Measurements from ENCODE around the gene PTBP1.

DNA sequence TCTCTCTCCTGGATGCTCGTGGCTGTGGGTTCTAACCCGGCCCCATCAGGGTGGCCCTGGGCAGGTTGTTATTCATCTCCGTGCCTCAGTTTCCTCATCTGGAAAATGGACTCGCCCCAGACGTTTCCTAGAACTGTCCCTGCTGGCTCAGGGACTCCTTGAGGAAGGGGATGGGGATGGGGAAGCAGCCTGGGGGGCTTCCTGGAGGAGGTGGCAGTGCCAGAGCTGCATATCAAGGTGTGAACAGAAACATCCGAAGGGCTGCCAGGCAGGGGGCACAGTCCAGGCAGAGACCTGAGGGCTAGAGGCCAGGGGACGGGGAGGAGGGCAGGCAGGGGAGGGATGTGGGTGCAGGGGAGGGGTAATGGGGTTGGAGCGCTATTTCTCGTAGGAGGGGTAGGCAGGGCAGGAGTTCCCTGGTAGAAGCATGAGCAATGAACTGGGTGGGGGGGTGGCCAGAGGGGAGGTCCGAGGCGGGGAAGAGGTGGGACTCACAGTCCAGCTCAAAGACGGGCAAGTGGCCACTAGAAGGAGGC, 51.2 kb downstream of the PTBP1 start:
- TF ChIP-seq, protein P1, sequence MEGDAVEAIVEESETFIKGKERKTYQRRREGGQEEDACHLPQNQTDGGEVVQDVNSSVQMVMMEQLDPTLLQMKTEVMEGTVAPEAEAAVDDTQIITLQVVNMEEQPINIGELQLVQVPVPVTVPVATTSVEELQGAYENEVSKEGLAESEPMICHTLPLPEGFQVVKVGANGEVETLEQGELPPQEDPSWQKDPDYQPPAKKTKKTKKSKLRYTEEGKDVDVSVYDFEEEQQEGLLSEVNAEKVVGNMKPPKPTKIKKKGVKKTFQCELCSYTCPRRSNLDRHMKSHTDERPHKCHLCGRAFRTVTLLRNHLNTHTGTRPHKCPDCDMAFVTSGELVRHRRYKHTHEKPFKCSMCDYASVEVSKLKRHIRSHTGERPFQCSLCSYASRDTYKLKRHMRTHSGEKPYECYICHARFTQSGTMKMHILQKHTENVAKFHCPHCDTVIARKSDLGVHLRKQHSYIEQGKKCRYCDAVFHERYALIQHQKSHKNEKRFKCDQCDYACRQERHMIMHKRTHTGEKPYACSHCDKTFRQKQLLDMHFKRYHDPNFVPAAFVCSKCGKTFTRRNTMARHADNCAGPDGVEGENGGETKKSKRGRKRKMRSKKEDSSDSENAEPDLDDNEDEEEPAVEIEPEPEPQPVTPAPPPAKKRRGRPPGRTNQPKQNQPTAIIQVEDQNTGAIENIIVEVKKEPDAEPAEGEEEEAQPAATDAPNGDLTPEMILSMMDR (IDR thresholded peaks at IDR 0.05): no peak
- no peak for TF ChIP-seq POLR2A (IDR thresholded peaks at IDR 0.05)
